ENCODE data around the gene HEBP2. TPM values are rescaled to one million over a fixed set of nuclear protein-coding genes. Genes with fewer than 3 reads are reported as not detected.
"Not testable (repeated sequence)": the region's sequence is repeated elsewhere in the genome, so short reads cannot be mapped to it uniquely, and the experiment has no call there.

HEBP2 gene
- total RNA-seq, 1 donor from 2014 or later = 73.4 TPM

DNA sequence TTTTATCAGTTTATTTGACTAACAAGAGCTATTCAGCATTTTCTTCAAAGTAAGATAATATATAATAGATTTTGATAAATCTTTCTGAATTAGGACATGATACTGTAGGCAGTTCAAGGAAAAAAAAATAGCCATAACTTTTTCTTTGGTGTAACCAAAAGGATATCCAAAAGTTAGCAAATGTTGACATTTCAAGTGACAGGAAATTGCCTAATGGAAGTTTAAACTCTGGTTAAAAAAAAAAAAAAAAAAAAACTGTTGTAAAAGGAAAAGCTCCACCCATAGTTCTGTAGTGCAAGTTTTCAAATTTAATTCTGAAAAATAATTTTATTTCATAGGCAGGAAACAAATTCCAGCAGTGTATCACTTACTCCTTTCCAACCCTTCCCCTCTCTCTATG lies 18.8 kb downstream of the HEBP2 start:
- ATAC-seq = peak; percentile 14
- DNase-seq (ENCODE audit: low spot score) = no peak

DNA sequence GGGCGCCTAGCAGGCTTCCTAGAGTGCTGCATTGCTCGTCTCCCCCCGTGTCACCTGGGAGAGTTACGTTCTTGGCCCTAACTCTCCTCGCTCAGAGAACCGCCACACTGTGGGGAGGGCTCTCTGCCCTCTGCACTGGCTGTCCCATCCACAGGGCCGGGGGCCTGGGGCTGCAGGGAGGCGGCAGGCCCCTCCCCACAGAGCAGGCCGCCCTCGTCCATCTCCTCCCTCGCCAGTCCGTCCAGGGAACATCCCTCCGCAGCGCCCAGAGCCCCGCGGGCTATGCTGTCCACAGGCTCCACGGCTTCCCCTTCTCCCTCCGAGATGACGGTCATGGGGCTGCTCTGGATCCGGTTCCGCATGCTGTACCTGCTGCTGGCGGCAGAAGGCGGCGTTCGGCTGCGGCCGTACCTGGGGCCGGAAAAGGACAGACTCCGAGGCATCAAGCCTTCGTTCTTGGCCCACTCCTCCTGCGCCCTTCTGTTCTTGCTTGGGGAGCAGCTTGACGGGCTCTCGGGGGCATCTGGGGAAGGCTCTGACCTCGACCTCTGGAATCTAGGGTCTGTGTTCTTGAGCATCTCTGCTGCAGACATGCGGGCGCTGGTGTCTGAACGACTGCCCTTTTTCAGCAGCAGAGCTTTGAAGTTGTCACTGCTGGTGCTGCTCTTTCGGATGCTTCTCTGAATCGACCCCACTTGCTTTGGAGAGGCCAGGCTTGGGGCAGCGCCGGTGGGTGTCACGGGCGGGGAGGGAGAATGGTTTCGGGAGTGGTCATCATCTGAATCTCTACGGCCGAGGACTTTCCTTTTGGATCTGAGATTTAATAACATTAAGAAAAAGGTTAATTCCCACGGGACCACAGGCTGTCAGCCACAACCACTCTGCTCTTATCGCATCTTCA lies 20.2 kb downstream of the HEBP2 start:
- ATAC-seq = peak; percentile 1
- DNase-seq (ENCODE audit: low spot score) = no peak

DNA sequence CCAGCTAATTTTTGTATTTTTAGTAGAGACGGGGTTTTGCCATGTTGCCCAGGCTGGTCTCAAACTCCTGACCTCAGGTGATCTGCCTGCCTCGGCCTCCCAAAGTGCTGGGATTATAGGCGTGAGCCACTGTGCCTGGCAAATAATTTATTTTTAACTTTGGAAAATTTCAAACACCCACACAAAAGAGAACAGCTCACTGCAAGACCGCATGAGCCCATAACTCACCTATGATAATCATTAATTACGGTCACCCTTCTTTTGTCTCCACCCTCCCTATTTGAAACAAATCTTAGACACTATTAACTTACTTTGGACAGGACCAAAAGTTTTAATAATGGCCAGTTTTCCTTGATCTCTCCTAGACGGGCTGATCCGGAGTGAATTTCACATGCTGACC lies 21.2 kb downstream of the HEBP2 start:
- not testable (repeated sequence) for DNase-seq (ENCODE audit: low spot score); ATAC-seq

DNA sequence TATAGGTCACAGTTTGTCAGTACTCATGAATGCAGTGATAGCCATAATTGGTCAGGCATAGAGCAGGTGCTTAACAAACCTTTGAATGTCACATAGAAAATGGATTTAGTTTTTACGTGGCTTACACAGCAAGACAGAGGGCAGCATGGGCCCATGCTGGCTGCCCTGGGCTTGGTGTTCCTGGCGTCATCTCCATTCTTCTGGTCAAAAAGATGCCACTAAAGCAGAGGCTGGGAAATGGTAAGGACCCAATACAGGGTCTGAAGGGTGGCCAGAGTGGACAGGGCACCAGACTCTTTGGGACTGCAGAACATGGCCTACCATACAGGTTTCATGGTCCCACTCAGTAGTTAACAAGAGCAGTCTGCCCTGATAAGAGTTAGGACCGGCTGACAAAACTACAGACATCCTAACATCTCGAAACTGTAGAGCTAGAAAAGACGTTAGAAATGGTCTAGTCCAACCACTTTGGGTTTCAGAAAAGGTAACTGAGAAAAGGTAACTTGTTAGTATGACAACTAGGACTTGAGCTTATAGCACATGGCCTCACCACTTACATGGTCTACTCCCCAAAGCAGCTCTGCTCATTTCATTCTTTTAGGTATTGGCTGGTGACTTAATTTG lies 22.6 kb downstream of the HEBP2 start:
- no peak for DNase-seq (ENCODE audit: low spot score)
- ATAC-seq = no peak

DNA sequence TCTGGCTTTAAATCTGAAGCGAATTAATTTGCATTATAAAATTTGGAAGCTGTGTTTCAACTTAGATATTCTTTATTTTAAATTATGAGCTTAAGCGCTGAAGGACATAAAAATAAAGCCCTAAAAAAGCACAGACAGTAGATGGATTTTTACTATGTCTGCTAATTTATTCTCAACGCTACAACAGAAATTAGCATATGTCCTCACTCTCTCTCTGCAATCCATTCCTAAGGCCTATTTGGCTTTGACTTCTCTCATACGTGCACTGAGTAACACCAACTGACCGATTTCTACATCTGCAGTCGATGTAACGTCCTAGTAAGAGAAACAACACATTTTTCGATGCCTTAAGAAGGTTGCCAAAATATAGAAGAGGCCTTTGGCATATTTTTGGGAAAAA lies 23.7 kb downstream of the HEBP2 start:
- ATAC-seq (no peak), DNase-seq (ENCODE audit: low spot score) (no peak)

DNA sequence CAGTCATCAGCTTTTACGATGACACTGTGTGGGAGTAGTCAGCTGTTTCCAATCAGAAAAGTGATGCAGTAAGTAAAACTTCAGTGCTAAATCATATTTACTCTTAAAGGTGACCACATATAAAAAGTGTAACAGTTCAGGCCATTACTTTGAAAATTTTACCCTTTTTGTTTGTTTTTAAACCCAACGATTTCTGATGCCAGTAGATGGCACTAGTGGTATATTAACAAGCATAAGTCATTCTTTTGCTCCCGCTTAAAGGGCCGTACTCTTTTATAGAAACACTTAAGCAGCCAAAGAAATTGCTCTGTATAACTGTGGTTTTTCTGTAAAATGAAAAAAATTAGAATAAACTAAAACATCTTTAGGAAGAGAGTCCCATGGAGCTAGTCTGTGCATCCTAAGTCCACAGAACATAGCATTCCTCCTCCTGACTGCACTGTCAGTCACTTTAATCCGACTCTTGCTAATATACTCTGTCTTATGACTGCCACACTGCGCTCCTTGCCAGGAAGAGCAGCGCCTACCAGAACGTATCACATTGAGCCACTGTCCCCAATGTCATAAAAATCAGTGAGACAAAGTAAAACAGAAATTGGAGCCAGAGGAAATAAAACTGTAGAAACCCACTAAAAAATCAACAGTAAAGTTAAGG lies 25.0 kb downstream of the HEBP2 start:
- DNase-seq (ENCODE audit: low spot score) (no peak), ATAC-seq (peak; percentile 64)

DNA sequence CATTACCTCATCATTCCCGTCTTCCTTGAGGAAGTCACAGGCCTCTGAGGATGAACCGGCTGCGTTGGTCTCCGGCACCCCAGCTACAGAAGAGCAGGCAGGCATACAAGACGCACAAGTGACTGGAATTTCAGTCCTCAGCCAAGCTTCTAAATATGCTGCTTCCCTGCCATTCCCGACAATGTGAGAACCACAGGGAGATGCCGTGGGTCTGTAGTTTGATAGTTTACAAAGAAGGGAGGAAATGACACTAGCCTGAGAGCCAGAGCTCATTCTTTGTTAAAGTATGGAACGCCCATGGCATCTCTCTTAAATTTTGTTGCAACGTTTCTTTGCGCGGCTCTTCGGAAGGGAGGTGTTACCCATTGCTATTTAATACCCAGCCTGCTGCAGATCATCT lies 25.7 kb downstream of the HEBP2 start:
- DNase-seq (ENCODE audit: low spot score) (no peak), ATAC-seq (peak; percentile 1)

DNA sequence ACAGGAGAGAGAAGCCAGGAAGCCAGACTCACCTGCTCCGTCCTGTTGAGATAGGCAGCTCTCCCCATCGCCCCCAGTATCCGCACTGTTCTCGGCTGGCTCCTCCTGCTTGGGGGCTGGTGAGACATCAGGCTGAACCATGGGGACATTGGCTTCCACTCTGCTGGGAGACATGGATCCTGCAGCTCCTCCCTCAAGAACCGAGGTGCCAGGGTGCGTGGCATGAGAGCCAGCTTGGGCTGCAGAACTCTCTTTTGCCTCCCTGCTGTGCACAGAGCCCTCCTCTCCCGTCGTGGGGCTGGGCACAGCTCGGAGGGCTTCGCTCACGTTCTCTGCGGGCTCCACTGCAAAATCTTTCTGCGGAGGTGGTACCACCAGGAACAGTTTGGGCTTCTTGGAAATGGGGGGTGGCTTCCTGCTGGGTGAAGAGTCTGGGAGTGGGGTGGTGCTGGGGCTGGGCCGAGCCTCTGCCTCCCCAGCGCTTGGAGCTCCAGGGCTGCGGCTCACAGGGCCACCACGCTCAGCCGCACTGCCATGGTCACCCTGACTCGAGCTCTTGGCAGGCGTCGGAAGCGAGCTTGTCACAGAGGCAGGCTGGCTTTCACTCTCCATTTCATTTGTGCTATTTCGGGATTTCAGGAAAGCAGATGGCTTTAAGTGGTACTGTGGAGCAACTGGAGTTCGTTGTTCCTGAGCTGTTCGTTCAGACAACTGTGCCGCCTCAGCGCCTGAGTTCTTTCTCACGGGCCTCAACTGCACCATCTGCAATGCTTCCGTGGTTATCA lies 26.5 kb downstream of the HEBP2 start:
- no peak for DNase-seq (ENCODE audit: low spot score)
- ATAC-seq = peak; percentile 6

DNA sequence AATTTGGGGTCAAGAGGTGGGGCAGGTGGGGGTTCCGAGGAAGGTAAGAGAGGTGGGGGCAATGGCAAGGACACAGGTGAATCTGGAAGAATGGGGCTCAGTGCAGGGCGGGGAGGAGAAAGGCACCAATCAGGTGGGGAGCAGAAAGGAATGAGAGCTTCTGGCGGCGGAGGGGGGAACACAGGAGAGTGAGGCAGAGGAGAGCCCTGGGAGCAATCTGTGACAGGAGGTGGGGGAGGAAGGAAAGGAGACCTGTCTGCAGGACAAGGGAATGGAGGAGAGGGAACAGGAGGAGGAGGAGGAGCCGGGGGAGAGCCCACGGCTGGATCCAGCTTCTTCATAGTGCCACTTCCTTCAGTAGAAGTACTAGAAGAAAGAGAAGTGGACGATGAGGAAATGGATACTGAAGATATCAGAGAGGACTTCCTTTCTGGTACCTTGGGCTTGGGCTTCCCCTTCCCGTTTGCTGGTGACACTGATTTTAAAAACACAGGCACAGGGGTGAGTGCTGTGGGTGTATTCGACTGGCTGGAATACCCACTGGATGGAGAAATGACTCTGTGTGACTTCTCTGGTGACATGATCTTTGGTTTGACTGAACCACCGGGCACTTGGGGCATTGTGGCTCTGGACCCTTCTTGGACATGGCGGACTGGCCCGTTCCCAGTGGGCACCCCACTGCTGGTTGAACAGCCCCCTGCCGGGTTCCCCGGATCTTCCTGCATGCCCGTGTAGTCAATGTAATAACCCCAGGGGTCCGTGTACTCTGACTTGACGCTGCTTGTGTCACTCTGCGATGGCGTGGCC lies 27.4 kb downstream of the HEBP2 start:
- peak; percentile 4 for ATAC-seq

DNA sequence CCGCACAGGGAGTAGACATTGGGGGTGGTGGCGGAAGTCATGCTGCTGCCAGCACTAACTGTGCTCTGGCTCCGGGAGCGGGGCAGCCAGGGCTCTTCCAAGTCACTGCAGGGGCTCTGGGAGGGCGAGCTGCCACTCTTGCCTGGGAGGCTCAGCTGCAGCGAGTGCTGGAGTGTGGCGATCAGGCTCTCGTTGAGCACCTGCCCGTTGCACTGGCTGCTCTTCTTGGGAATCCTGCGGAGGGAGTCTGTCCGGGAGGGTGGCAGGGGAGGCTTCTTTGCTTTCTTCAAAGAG lies 28.0 kb downstream of the HEBP2 start:
- ATAC-seq (no peak), DNase-seq (ENCODE audit: low spot score) (no peak)

More for the DNA sequence above, 27.4 kb downstream of the HEBP2 start:
- DNase-seq (ENCODE audit: low spot score) = no peak

DNA sequence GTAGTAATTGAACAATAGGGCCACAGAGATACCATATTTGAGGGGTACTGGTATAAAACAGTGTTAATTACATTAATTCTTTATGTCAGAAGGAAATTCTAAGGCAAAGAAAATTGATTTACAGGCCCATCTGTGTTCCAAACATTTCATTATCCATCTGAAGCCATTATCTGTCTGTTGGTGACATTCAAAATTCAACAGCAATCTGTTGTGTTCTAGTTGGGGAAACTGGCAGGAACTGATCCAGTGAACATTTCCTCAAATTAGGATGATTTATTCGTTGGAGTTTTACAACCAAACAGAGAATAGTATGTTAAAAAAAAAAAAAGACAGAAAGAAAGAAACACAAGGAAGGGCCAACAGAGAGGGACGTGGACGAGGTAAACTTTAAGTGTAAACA lies 30.1 kb downstream of the HEBP2 start:
- DNase-seq (ENCODE audit: low spot score) (no peak), ATAC-seq (no peak)

DNA sequence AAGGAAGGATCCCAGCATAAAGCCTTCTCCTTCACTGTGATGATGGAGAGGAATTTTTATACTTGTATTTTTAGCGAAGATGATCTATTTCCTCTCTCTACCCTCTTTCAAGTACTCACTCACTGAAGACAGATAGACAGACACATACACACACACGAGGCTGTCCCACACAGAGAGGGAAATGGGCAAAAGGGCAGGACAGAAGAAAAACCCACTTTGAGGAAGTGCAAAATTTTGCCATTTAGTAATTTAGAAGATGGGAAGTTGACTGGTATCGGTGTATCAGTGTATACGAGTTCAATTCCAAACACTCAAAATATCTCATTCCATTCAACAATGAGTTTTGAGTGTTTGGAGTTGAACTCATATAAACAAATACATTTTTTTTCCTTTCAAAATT lies 30.9 kb downstream of the HEBP2 start:
- DNase-seq (ENCODE audit: low spot score) = no peak
- no peak for ATAC-seq

DNA sequence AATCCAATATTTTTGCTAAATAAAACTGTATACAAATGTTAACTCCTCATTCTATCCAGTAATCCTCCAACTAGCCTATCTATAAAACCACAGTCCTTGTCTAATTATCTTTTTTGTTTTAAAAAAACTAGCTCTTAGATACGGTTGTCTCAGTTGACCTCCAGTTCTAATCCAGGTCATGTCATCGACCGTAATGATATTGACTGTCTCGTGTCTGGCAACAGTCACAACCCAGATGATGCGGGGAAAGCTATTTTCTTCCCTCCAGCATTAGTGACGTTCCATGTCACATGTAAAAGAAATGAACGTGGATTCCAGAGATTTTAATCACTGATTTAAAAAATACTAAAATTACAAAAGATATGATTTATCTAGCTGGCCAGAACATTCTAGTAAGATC lies 35.5 kb downstream of the HEBP2 start:
- ATAC-seq = peak; percentile 79
- no peak for DNase-seq (ENCODE audit: low spot score)

DNA sequence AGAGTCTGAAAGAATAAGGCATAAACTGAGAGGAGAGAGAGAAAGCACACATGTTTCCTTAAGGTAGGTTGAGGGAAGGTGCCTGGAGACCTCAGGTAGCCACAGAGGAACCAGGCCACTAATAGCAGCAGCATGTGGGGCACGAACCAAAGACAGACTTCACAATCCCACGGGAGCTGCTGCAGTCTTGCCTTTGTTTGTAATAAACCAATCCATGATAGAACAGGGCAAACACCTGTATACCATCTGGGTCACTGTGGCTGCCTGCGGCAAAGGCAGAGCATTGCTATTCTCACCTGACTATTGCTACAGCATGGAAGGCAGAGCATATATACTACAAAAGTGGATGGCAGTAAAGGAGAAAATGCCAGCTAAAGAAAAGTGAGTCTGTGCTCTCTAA lies 36.3 kb downstream of the HEBP2 start:
- DNase-seq (ENCODE audit: low spot score) (no peak), ATAC-seq (peak; percentile 63)

DNA sequence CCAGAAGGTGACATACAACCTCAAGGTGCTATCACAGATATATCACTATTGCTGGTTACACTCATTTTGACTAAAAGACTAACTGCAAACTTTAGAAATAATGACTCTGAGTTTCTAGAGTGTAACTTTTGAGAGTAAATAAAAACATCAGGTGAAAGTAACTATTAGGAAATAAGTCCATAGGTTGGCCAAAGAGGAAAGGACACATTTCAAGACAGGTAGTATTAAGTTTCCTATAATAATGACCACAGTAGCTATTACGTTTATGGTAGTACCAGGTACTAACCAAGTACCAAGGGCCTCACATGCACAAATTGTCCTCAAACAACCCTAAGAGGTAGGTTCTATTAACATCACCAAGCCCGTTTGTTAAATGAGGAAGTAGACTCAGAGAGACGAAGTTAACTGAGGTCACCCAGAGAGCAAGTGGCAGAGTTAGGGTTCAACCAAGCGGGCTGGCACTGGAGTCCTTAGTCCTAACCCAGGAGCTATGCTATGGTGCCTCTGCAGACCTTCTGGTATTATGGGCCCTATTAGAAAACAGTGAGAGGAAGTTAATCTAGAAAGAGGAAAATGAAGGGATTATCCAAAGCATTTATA lies 36.8 kb downstream of the HEBP2 start:
- ATAC-seq (peak; percentile 56), DNase-seq (ENCODE audit: low spot score) (no peak)

DNA sequence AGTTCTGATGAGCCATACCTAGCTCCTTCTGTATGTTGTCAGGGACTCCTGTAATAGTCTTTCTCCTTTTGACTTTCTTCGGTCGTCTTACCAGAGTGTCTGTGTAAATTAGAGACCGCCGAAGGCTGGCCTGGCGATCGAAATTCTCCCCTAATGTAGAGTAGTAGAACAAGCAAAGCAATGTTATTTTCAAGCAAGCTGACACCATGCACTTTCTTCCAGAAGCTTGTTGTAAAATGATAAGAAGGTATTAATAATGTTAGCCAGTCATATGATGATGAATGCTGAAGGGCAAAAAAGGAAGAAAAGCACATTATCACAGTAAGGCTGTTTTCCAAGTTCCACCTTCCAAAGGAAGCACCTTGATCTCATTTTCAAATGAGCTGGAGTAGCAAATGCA lies 37.9 kb downstream of the HEBP2 start:
- ATAC-seq (no peak), DNase-seq (ENCODE audit: low spot score) (no peak)

DNA sequence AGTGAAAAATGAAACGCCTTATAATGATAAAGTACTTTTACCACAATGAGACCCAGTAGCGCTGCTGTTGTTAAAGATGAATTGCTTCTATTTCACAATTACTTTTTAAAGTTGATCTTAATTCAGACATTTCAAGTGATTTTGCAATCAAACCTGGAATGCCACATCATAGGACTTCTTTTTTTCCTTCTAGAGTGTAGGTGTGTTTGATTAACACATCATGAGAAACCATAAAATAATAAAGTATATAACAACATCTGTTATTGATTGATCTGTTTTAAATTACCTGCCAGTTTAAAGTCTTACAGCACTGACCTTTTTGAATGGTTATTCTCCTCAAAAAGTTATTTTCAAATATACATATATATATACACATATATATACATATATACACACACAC lies 38.6 kb downstream of the HEBP2 start:
- ATAC-seq (no peak), DNase-seq (ENCODE audit: low spot score) (no peak)

DNA sequence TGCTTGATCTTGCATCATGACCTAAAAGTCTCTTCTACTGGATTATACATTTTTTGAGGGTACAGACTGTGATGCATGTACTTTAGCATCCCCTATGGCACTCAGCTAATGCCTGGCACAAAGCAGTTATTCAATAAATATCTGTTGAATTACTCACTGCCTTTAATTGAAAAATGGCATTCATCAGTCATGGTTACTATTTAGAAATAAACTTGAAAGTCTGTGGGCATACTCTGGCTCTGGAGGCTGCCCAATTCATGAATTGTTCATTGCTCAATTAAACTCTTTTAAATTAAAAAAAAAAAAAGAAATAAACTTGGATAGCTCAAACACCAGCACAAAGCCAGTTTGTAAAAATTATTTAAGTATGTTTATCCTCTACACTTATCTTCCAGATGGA lies 40.0 kb downstream of the HEBP2 start:
- no peak for DNase-seq (ENCODE audit: low spot score)
- no peak for ATAC-seq

DNA sequence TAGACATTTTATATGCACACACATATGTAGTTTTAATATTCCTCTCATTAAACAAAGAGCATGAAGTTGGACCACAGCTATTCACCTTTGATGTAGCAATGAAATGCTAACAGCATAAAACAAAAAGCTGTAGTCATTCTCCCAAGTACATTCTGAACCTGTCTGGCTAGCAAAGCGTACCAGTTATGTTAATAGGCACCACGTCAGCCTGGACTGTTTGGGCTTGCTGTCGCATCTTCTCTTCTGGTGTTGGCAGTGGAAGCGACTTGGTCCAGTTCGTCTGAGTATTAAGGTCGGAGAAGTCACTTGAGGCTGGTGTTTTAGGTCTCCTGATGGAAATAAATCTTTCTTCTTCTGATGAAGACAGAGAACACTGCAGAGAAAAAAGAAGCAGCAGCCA lies 42.8 kb downstream of the HEBP2 start:
- DNase-seq (ENCODE audit: low spot score) = no peak
- no peak for ATAC-seq

DNA sequence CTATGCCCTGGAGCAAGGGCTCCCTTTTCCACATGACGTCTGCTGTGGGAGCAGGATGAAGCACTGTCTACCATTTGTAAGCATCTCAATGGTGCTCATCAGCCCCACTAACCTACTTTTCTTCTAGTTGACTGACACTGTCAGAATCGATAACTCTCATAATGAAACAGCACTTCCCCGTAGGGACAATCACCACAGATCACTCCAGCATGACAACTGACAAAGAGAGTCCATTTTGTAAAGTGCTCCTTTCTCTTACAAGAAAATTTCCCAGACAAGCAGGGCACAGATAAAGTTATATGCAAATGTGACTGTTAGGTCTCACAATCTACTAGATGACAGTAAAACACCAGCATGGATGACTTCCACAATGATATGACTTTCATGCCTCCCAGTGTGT lies 46.4 kb downstream of the HEBP2 start:
- no peak for DNase-seq (ENCODE audit: low spot score)
- peak; percentile 33 for ATAC-seq

Measured in left lobe of liver (tissue), 2 donors.